Esophagus muscularis mucosa (tissue), 4 donors: ENCODE results near the gene JDP2. TPM values are rescaled to one million over a fixed set of nuclear protein-coding genes. Genes with fewer than 3 reads are reported as not detected.

Experiments used
- DNase-seq: peaks from one replicate; pipeline ENCODE4 v3.0.0-alpha.2; 2017; ENCODE audit errors: extremely low spot score
- H3K27ac ChIP-seq, 4 donors: fragments of 200-600 bp; sonication (generic); replicated peaks in 1 of 4; 1 replicate in 3 of 4; 2 replicates in 1 of 4; pipeline ENCODE4 v1.5.1; 2016 to 2019; ENCODE audit warnings: mild to moderate bottlenecking in 1 of 4
- H3K27me3 ChIP-seq, 4 donors: fragments of 200-600 bp; sonication (generic); one replicate each; pipeline versions ENCODE4 v1.5.1 to v1.6.0; 2016 to 2019
- H3K36me3 ChIP-seq, 4 donors: fragments of 200-600 bp; sonication (generic); one replicate each; pipeline ENCODE4 v1.5.1; 2016 to 2019
- H3K4me1 ChIP-seq, 4 donors: fragments of 200-600 bp; sonication (generic); one replicate each; pipeline ENCODE4 v1.5.1; 2016 to 2019
- H3K4me3 ChIP-seq, 4 donors: fragments of 200-600 bp; sonication (generic); 1 replicate in 2 of 4; 2 replicates in 2 of 4; pipeline ENCODE4 v1.5.1; 2016 to 2019; ENCODE audit warnings: mild to moderate bottlenecking in 4 of 4, moderate library complexity in 1 of 4
- H3K9me3 ChIP-seq, 4 donors: fragments of 200-600 bp; sonication (generic); 1 replicate in 3 of 4; 2 replicates in 1 of 4; pipeline ENCODE4 v1.5.1; 2016 to 2019
- CTCF ChIP-seq, 3 experiments: fragments of 200-600 bp in 2 of 3; fragments of 450-650 bp in 1 of 3; sonication (generic) in 2 of 3; IDR thresholded peaks; one replicate each; pipeline ENCODE4 v1.5.1; 2017 to 2019; ENCODE audit warnings: antibody characterized with exemption in 3 of 3, mild to moderate bottlenecking in 2 of 3, moderate library complexity in 1 of 3
- EP300 ChIP-seq: sonication (generic); formaldehyde crosslinking; IDR thresholded peaks from one replicate; pipeline ENCODE4 v1.6.1; 2017; ENCODE audit warnings: antibody characterized with exemption
- POLR2A ChIP-seq: fragments of 450-650 bp; IDR thresholded peaks from one replicate; pipeline ENCODE4 v1.6.1; 2017; ENCODE audit warnings: antibody characterized with exemption, moderate library complexity, mild to moderate bottlenecking, low read depth
- POLR2AphosphoS5 ChIP-seq, 2 donors: sonication (generic); formaldehyde crosslinking; IDR thresholded peaks; one replicate each; pipeline ENCODE4 v1.6.1; 2017; ENCODE audit warnings: antibody characterized with exemption in 2 of 2
- WGBS: methylation state at CpG from one replicate; pipeline ENCODE4 v1.1.5; 2018; 5-methylcytosine and 5-hydroxymethylcytosine counted together
- intact Hi-C: fragments of 100-400 bp; cut with DNase I; formaldehyde crosslinking; loops from one replicate; pipeline ENCODE4 v1.15.1; 2023
- total RNA-seq, 4 donors: library from RNA; depleted of rRNA; stranded (reverse); fragments of >200 nt; gene quantifications; one replicate each; pipeline versions ENCODE4 v1.1.0 to v1.2.1, GENCODE V29; 2016

JDP2 gene
- total RNA-seq, result 10 to 100 TPM; 50.5 to 94.5 (median 78.3) TPM

GRCh38 chr14:75427482-75428229 is at the start of gene JDP2:
TSS of gene JDP2 (plus strand) at chr14:75428022. CDS start at chr14:75437921, 9,899 bp downstream.
- intact Hi-C loops, result loop anchor here (1.0 kb wide), 1 partner anchor 117 kb away; no protein-coding TSS in a partner anchor
- WGBS, result no CpG with 5 or more reads among the region's 93 CpGs

GRCh38 chr14:75379246-75379929 is 48.4 kb upstream of the JDP2 start:
- Histone ChIP-seq H3K27ac (no peak overlapping the region), H3K4me3 (no peak overlapping the region), H3K9me3 (no peaks in the 10 kb centered on the region), H3K36me3 (no peaks in the 10 kb centered on the region), H3K4me1 (no peaks in the 10 kb centered on the region), H3K27me3 (no peaks in the 10 kb centered on the region)
- WGBS, result 94% methylated on average over 2 of the region's 4 CpGs
- no peak for DNase-seq
- intact Hi-C loops, result no loop called here
- TF ChIP-seq CTCF (IDR thresholded peaks at IDR 0.05) (no peak), EP300 (no peak), POLR2AphosphoS5 (IDR thresholded peaks at IDR 0.05) (no peak), POLR2A (no peak)

More at GRCh38 chr14:75427482-75428229, at the start of gene JDP2:
- Histone ChIP-seq H3K27me3 (no peaks in the 10 kb centered on the region), H3K36me3 (peaks cover 0 to 13% (median 12%) of the 10 kb centered on the region in 4 donors), H3K4me3 (peak within 1 kb of the TSS; percentile 79 to 87 (median 83)), H3K4me1 (peaks cover 41 to 63% (median 53%) of the 10 kb centered on the region in 4 donors), H3K9me3 (no peaks in the 10 kb centered on the region), H3K27ac (peak within 1 kb of the TSS; percentile 89 to 96 (median 95))
- peak; percentile 96 for DNase-seq
- TF ChIP-seq POLR2AphosphoS5 (IDR thresholded peaks at IDR 0.05) (peak; percentile 83 to 96), EP300 (no peak), POLR2A (peak; percentile 57), CTCF (IDR thresholded peaks at IDR 0.05) (peak in 2 of 3 experiments; percentile 10 to 46)

- no peak overlapping the region for H3K4me3 ChIP-seq
- no peak for TF ChIP-seq EP300
- TF ChIP-seq CTCF (IDR thresholded peaks at IDR 0.05), result no peak
- no peak for TF ChIP-seq POLR2A
- TF ChIP-seq POLR2AphosphoS5 (IDR thresholded peaks at IDR 0.05), result no peak
- WGBS, result 94% methylated on average over 1 of the region's 1 CpG
- H3K36me3 ChIP-seq, result no peaks in the 10 kb centered on the region
- H3K27me3 ChIP-seq, result no peaks in the 10 kb centered on the region
- DNase-seq, result no peak
- no peak overlapping the region for H3K27ac ChIP-seq
- intact Hi-C loops, result no loop called here
- H3K4me1 ChIP-seq, result no peaks in the 10 kb centered on the region
- H3K9me3 ChIP-seq, result no peaks in the 10 kb centered on the region
These were observed 47.9 kb upstream of the JDP2 start for GRCh38 chr14:75379930-75380270.

GRCh38 chr14:75380656-75381055 is 47.2 kb upstream of the JDP2 start:
- H3K27me3 ChIP-seq, result no peaks in the 10 kb centered on the region
- no peaks in the 10 kb centered on the region for H3K36me3 ChIP-seq
- no peak overlapping the region for H3K4me3 ChIP-seq
- 55% methylated on average over 2 of the region's 2 CpGs for WGBS
- intact Hi-C loops, result no loop called here
- no peak for DNase-seq
- no peak overlapping the region for H3K27ac ChIP-seq
- H3K4me1 ChIP-seq, result no peaks in the 10 kb centered on the region
- TF ChIP-seq POLR2AphosphoS5 (IDR thresholded peaks at IDR 0.05) (no peak), EP300 (no peak), POLR2A (no peak), CTCF (IDR thresholded peaks at IDR 0.05) (no peak)
- no peaks in the 10 kb centered on the region for H3K9me3 ChIP-seq
